Posterior cingulate gyrus (tissue), 11 donors: ENCODE data around the gene CRADD.
"Not testable (repeated sequence)": the region's sequence is repeated elsewhere in the genome, so short reads cannot be mapped to it uniquely, and the experiment has no call there.

Source experiments
- DNase-seq, 10 donors: peaks; one replicate each; pipeline versions ENCODE4 v3.0.0 to v3.0.0-alpha.2; 2020 to 2021; ENCODE audit warnings: mixed read lengths in 3 of 10
- intact Hi-C: fragments of 100-400 bp; cut with DNase I; formaldehyde crosslinking; loops from one replicate; pipeline ENCODE4 v1.15.1; 2023

The CRADD gene

DNA sequence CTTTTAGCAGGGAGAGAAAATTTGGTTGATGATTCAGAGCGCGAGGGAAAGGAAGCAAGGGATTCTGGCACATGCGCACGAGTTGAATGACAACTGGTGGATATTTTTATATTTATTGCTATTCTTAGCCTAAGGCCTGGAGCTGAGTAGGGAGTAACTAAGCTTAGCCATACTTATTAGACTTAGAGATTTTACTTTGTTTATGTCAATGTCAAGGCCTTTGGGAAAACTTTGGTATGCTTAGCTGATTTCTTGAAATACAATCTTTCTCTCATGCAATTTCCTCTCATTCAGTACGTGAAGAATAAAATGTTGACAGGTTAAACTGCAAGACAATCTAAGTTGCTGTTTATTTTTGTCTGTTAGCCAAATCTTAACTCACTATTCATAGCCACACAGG lies 101.1 kb downstream of the CRADD start:
- DNase-seq = peak in 3 of 10 donors; percentile 7 to 23 (median 15)
- intact Hi-C loops = loop anchor here (5.0 kb wide), 1 partner anchor 34 kb away; no protein-coding TSS in a partner anchor

DNA sequence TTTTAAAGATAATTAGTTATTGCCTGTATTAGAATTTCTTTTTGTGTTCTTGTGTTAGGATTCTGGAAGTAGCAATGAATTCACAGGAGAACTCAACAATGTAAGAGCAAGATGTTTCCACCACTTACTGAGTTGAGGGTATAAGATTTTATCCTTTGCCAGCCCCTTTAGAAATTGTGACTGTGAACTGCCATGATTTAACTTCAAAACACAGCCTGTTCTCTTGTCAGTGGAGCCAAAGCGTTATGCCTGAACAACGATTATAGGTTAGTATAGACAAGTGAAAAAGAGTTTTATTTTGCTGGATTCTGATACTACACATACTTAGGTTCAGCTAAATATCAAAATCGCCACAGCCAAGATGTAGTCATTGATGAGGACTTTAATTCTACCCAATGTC lies 101.6 kb downstream of the CRADD start:
- intact Hi-C loops = loop anchor here (5.0 kb wide), 1 partner anchor 34 kb away; no protein-coding TSS in a partner anchor
- DNase-seq = no peak

DNA sequence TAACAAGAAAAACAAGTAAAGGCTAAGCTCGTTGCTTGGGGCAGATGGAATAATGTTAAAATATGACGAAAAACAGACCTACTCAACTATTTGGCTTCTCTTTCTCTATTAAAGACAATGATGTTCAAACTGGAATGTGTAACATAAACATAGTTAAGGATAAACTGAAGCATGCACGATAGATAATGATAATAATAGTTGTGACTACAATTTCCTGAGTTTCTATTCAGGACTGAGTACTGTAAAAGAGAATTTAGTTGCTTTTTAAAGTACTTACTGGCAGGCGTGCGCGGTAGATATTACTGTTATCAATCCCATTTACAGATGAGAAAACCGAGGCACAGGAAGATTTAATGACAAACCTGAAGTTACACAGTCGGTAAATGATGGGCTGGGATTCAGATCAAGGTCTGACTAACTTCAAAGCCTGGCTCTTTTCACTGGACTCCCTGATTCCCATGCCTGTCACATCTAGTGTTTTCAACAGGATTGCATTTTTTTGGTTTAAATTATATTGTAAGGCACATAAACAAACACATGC lies 103.0 kb downstream of the CRADD start:
- DNase-seq = no peak
- intact Hi-C loops = no loop called here

DNA sequence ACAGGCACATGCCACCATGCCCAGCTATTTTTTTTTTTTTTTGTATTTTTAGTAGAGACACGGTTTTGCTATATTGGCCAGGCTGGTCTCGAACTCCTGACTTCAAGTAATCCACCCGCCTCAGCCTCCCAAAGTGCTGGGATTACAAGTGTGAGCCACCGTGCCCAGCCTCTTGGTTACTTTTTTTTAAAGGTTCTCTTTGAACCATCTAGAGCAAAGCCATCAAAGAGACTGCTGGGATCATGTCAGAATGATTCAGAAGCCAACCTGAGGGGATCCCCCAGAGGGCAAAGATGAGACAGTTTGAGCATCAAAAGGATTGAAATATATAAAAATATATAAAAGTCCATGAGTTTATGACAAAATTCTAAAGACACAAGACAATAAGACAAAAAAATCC lies 103.7 kb downstream of the CRADD start:
- intact Hi-C loops, DNase-seq: not testable (repeated sequence)

DNA sequence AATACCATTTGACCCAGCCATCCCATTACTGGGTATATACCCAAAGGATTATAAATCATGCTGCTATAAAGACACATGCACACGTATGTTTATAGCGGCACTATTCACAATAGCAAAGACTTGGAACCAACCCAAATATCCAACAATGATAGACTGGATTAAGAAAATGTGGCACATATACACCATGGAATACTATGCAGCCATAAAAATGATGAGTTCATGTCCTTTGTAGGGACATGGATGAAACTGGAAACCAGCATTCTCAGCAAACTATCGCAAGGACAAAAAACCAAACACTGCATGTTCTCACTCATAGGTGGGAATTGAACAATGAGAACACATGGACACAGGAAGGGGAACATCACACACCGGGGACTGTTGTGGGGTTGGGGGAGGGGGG lies 104.8 kb downstream of the CRADD start:
- DNase-seq, intact Hi-C loops: not testable (repeated sequence)

DNA sequence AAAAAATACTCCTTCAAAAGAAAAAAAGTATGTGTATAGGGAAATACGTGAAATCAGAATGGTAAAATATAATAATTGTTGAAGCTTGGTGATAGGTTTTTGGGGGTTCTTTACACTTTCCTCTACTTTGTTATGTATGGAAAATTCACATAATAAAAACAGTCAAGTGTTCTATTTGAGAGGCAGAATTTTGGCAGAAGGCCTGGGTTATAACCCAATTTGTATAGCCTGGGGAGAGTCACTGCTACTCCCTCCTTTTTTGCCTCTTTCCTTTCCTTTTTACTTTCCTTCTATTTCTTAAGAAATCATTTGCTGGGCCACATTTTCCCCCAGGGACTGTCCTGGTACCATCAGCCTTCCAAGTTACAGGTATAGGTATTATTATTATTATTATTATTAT lies 105.7 kb downstream of the CRADD start:
- DNase-seq = no peak
- intact Hi-C loops = no loop called here

DNA sequence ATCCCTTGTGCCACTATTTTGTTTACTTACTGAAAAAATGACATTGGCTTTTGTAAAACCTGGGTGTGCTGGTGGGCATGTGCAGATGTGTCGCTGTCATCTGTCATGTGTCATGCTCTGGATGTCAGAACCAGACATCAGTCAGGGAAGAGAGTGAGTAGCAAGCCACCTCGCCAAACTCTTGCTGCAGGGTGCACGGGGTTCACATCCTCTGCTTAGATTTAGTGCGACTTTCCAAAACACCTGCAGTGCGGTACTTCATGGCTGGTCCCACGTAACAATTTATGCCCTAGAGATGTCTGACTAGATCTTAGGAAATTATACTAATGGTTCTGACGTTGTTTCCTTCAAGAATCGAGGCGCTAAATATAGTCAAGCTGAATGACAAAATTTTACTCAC lies 106.7 kb downstream of the CRADD start:
- no peak for DNase-seq
- intact Hi-C loops = no loop called here

DNA sequence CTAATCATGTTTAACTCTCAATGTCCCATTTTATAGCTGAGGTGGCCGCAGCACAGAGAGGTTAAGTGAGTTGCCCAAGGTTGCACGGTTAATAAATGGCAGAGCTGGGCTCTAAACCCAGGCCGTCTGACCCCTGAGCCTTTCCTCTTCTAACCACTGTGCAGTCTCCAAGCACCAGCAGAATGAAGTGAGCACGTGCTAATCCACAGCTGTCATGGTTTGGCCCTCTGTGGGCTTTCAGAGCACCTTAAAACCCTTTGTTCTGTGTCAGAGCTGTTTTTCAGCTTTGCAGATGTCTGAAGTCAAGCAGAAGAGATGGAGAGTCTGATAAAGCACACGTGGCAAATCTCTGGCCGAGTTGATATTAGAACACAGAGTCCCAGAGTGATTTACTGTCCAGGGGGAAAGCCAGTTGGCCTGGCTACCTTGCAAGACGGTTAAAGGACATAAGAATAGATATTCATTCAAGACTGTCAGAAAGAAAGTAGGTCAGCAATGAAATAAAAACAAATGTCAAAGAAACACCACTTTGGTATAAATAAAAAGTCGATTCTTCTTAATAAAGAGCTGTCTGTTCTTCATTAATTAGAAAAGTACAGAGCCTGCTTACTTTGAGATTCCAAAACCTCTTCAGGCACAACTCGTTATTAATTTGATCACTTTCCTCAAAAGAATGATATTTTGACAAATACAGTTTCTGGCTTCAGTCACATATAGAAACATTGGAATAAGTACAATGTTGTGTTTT lies 107.3 kb downstream of the CRADD start:
- no peak for DNase-seq
- intact Hi-C loops = no loop called here

DNA sequence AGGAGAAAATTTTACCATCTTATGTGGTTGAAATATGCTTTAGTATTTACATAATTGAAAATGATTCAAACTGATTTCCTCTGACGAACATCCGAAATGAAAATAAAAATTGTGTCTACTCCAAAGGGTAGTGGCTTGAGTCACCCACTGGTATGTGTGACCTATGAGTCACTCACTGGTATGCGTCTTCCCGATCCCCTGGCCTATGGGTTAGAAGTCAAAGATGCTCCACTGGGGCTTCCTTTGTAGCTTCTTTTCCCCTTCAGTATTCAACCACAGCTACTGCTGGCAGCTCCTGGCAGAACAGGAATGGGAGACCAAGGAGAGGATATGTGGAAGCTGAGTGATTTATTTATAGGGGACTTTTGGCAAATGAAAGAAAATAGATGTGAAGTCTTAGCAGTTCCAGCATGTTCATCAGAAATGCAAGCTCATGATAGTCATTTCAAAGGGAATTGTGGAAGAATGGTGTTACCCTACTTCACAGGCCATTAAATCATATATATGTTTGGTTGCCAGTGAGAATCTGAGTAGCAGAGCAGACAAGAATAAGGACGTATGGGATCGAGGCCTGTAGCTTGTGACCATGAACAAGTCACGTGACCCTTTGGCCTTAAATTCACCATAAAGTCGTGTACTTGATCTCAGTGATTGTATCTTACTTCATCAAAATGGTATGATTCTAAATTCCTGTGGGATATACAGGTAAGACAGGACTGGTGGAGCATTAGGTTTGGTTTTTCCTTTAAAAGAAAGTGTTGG lies 108.3 kb downstream of the CRADD start:
- intact Hi-C loops = no loop called here
- DNase-seq = no peak

DNA sequence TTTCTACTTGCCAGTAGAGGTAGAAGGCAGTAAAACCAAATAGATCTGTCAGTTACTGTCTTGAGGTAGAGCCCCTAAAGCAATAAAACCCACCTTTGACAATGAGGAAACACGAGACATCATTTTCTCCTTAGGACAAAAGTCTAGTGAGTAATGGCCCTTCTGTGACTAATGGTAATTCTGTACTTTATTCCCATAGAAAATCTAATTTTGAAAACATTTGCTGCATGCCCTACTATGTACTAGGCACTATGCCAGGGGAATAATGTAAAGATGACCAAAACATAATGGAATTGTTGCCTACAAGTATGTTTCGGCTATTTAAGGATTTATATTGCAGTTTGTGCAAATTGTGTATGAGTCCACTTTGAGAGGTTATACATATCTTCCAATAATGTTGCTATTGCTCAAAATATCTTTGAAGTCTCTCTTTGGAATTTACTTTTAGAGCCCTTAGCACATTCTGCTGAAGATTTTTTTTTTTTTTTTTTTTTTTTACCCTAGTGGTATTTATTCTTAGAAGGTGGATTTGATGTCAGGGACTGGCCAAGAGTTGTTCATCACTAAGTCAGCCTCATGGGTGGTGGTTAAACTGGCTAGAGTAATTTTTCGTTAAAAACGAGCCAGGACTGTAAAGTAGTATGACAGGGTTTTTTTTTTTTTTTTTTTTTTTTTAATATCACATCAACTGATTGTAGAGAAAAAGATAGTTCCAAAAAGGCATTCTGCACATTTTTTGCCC lies 109.7 kb downstream of the CRADD start:
- DNase-seq = no peak
- intact Hi-C loops = no loop called here

DNA sequence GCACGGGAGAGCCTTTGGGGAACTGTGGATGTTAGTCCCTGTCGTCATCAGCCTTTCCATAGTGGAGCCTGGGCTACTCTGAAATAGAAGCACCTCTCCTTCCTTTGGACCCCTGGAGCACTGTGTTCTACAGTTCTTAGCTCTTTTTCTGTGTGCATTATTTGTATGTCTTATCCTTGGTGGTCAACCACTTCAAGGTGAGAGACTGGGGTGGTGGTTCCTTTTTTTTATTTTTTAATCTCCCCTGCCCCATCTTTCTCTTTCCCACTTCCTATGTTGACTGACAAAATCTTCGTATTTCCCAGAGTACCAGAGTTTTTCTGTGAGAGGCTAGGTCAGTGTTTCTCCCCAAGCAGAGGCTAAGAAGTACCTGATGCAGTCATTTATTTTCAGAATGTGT lies 111.7 kb downstream of the CRADD start:
- DNase-seq = no peak
- intact Hi-C loops = no loop called here

DNA sequence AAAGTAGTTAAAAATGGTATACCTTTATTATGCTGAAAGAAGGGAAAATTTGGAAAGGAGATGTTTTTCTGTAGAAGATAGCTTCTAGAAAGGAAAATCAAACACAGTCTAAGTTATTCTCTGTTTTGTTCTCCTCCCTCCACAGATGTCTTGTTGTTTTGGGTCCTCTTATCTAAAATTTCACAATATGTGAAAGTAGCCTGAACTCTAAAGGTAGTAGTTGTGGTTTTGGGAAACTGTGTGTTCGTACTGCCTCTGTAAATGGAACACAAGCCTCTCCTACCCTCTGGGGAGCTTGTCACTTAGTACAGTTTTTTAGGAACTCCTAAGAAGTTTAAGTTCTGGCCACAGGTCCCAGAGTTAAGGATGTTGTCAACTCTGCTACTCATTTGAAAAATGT lies 112.6 kb downstream of the CRADD start:
- intact Hi-C loops = no loop called here
- no peak for DNase-seq

DNA sequence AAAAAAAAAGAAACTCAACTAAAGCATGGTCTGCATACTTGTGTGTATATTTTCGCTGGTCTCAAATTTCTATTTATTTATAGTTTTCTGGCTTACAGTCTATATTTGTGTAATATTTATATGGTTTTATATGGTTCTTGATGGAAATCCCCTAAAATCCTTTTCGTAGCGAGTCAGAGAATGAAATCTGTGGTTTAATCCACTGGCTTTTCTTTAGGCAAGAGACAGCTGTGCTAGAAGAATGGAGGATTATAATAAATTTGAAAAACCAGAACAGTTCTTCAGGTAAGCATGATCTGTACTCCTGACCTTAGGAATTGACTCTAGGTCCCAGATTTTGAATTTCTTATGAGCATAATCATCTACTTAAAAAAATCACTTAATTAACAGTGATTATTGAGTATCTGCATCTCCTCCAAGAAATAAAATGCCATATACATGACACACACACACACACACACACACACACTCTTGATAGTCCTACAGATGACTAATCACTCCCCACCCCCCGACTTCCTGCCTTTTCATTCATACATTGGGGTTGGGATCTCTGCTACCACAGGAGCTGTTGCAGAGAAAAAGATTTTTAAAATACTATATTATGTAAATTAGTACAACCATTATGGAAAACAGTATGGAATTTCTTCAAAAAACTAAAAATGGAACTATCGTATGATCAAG lies 113.4 kb downstream of the CRADD start:
- intact Hi-C loops = no loop called here

DNA sequence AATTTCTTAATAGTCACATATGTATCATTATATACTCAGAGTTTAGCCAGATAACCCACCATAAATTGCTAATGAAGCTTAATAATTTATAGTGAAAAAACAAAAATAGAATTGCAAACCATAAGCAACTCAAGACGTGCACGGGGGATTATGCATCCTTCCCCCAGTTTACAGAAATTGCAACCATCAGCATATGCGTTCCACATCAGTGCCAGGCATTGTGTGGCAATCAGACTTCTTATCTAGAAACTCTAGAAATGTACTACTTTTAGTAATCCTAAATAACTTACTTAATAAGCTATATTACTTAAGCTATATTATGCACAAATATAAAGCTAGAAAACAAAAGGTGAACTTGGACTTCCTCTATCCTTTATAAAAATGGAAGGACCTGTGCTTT lies 115.8 kb downstream of the CRADD start:
- DNase-seq = no peak
- intact Hi-C loops = no loop called here

More for the DNA sequence above, 113.4 kb downstream of the CRADD start:
- DNase-seq = no peak

DNA sequence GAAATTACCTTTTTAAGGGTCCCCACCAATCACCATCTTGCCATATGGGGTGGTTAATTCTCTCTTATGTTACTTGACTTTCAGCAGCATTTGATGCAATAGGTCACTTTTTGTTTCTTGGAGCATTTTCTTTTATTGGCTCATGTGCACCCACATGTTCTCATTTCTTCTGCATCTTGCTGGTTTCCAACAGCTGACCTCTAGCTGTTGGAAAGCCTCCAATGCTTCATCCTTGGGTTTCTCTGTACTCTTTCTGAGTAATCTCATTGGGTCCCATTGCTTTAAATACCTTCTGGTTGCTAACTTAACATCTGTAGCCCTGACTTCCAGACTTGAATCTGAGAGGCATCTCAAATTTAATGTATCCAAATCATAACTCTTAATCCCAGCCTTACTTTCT lies 116.8 kb downstream of the CRADD start:
- DNase-seq = no peak
- intact Hi-C loops = no loop called here

DNA sequence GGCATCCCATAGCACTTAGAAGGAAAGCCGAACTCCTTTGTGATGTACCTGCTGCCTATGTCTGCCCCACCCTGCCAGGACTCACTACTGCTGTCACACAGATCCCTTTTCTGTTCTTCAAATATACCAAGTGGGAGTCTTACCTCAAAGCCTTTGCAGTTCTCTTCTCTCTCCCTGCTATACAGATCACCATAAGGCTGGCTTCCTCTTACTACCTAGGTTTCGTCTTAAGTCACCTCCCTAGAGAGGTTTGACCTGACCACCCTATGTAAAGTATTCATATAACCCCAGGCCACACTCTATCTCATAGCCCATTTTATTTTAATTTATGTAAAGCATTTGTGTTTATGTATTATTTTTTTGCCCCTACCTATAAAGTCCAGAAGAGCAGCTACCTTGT lies 117.6 kb downstream of the CRADD start:
- intact Hi-C loops = no loop called here
- DNase-seq = no peak

DNA sequence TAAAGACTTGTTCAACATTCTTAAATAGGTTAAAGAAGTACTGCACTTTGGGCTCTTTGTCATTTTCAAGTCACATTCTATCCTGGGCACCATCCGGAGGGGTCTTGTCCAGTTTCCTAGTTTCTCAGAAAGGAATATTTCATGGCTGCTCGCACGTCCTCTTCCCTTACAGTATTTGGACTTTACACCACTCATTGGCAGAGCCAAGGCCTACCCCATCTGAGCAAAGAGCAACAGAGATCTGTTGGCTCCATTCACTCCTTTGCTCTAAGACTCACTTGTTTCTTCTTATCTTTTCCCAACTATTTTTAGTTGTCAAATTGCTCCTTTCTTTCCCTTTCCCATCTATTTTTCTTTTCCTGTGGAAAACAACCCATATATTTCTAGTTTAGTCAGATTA lies 118.2 kb downstream of the CRADD start:
- no peak for DNase-seq
- intact Hi-C loops = no loop called here

DNA sequence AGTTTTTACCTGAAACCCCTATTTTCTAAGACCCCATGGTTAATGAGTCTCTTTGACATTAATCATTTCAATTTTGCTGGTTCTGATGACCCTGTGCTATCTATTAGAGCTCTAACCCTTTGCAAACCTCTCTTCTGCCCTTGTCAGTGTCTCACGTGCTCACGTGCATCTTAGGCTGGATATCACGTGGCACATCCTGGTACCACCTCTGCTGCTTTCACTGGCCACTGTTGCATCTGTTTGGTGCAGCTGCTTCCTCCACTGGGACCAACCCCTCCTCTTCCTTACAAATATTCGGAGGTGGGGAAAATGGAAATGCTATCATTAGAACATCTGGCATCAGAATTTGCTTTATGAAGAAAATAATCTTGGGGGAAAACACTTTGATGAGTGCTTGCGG lies 119.6 kb downstream of the CRADD start:
- intact Hi-C loops = no loop called here
- DNase-seq = no peak

DNA sequence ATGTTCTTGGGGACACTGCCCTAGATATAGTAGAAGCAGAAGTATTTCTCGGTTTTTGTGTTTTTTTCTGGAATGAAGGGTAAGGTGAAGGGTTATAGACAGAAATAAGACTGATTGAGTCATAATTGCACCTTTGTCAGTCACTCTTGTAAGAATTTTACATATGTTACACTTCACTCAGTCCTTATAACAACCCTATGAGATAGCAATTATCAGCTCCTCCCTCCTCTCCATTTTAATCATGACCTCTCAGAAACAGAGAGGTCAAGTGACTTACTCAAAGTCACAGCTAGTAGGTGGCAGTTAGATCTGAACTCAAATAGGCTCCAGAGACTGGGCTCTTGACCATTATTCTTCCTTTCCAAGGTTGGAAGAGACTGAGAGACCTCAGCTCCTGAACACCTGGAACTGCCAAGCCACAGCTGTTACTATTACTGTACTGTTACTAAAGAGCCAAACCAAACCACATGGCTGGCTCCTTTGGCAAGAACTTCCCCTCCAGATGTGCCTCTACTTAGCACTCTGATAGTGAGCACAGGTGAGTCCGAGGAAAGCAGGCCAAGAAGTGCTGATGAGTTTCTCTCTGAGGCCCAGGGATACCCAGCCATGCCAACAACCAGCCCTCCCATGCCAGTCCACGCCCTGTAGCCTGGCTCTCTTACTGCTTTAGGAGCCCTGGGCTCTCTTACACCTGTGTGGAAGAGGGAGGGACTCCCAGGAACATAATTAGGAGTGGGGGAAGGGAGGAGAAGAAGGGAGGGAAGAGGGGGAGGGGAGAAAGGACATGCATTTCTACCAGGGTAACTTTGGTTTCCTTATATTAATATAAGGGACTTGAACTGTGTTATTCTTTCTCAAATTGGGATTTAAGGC lies 121.3 kb downstream of the CRADD start:
- DNase-seq = no peak
- intact Hi-C loops = no loop called here

DNA sequence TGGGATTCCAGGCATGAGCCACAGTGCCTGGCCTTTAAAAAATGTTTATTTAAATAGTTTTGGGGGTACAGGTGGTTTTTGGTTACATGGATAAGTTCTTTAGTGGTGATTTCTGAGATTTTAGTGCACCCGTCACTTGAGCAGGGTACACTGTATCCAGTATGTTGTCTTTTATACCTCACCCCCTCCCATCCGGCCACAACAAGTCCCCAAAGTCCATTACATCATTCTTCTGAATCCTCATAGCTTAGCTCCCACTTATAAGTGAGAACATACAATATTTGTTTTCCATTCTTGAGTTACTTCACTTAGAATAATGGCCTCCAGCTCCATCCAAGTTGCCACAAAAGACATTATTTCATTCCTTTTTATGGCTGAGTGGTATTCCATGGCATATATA lies 124.5 kb downstream of the CRADD start:
- DNase-seq, intact Hi-C loops: not testable (repeated sequence)
